OCI-LY7 (cell line): Measurements from ENCODE around the gene GNAQ.

Source experiments
- CTCF ChIP-seq: fragments of 200-600 bp; sonication (generic); conservative IDR thresholded peaks from 2 replicates; pipeline ENCODE4 v1.5.1; 2014; ENCODE audit warnings: mild to moderate bottlenecking, antibody characterized with exemption, low read length, moderate library complexity, mixed read lengths
- EZH2phosphoT487 ChIP-seq: fragments of 200-600 bp; sonication (generic); IDR thresholded peaks from 2 replicates; pipeline ENCODE4 v1.6.1; 2018; ENCODE audit warnings: low read depth, borderline replicate concordance, mild to moderate bottlenecking, mixed run types, antibody characterized with exemption, low read length, moderate library complexity, mixed read lengths

DNA sequence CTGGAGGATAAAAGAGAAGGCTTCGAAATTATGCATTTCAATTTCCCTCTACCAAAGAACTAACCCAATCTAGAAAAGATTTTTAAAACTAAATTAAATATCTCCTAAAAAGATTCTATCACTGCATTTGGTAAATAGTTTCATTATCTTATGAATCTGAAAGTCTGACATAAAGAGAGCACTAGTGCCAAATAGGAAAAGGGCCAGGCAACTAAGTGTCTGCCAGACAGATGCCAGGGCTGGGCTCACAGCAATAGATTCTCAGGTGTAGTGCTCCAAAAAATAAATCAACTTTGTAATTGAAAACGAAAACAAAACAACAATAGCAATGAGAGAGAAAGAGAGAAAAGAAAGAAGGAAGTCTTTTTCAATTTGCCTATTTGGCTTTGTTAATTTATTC, 225.8 kb downstream of the GNAQ start:
- TF ChIP-seq CTCF (no peak), EZH2phosphoT487 (no peak)
